GM12801 (cell line): ENCODE results near the gene HOXB4.

Experiments used
- CTCF ChIP-seq: IDR thresholded peaks from one replicate; pipeline ENCODE4 v1.5.1; 2011; ENCODE audit warnings: control low read depth; ENCODE audit not compliant: insufficient read length; ENCODE audit errors: extremely low read depth

Gene HOXB4

GRCh38 chr17:48530887-48531272 is 47.3 kb downstream of the HOXB4 start, which contains the start of gene HOXB1:
Gene HOXB1, minus strand, starts transcription at chr17:48531011. Its CDS starts 107 bp downstream, at chr17:48530904.
- TF ChIP-seq CTCF, result no peak

DNA sequence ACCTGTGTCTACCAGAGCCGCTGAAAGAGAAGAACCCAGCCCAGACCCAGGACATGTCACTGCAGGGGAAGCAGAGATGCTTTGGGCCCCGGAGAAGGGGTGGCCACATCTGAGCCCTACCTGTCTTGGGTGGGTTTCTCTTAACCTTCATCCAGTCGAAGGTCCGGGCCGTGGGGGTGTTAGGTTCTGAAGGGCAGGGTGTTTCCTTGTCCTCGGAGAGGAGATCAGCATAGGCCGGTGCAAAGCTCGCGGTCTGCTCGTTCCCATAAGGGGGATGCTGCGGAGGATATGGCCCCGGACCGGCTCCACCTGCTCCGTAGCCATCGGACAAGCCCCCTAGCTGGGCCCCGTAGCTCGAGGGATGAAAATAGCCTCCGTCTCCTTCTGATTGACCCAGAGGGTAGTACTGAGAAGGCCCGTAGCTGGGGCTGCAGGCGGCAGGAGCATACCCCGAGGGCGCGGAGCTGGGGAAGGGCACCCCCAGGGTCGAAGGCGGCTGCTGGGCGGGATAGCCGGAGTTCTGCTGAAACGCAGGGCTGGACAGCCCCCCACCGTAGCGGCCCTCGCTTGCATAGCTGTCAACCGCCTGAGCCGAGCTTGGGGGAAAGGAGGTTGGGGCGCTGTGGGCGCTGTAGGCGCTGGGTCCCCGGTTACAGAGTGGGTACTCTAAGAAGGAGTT is 47.8 kb downstream of the HOXB4 start:
- TF ChIP-seq CTCF, result no peak

DNA sequence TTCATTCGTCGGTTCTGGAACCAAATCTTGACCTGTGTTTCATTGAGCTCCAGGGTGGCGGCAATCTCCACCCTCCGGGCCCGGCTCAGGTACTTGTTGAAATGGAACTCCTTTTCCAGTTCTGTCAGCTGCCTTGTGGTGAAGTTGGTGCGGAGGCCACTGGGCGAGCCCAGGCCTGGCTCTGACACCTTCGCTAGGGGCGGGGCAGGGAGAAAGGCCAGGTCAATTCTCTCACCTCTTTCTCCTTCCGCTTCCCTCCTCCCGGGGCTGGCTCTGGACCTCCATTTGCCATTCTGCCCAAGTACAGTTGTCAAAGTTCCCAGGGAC is 48.5 kb downstream of the HOXB4 start:
- no peak for TF ChIP-seq CTCF

GRCh38 chr17:48528936-48529682 is 49.0 kb downstream of the HOXB4 start:
- no peak for TF ChIP-seq CTCF

DNA sequence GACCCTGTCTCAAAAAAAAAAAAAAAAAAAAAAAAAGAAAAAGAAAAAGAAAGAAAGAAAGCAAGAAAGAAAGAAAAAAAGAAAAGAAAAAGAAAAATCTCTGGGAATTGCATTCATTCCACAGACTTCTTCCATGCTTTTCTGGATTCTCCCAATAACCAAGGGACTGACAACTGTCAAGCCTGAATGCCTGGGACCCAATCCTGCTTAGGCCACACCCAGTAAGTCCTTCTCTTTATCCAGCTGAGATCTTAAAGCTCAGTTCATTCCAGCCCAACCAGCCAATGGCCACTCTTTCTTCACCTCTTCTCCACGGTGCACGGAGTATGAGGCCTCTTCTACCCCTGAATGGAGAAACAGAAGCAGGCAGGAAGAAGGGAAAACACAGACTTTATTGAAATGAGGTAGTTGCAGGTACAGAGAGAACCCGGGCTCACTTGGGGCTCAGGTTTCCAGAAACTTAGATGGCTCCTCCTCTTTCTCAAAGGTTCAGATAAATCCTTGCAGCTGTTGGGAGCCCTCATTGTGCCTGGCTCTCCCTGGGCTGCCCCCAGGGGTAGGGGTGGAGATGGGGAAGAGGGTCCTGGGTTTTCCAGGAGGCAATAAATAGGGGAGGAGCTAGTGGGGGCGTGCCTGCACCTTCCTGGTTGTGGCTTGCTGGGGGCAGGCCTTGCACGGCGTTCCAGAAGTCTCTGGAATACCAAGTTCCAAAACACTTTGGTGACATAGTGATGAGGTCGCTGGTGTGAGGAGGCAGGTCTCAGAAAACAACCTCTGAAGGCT is 49.8 kb downstream of the HOXB4 start:
- TF ChIP-seq CTCF, result no peak

- no peak for TF ChIP-seq CTCF
Observed at GRCh38 chr17:48527547-48527932, 50.6 kb downstream of the HOXB4 start.

DNA sequence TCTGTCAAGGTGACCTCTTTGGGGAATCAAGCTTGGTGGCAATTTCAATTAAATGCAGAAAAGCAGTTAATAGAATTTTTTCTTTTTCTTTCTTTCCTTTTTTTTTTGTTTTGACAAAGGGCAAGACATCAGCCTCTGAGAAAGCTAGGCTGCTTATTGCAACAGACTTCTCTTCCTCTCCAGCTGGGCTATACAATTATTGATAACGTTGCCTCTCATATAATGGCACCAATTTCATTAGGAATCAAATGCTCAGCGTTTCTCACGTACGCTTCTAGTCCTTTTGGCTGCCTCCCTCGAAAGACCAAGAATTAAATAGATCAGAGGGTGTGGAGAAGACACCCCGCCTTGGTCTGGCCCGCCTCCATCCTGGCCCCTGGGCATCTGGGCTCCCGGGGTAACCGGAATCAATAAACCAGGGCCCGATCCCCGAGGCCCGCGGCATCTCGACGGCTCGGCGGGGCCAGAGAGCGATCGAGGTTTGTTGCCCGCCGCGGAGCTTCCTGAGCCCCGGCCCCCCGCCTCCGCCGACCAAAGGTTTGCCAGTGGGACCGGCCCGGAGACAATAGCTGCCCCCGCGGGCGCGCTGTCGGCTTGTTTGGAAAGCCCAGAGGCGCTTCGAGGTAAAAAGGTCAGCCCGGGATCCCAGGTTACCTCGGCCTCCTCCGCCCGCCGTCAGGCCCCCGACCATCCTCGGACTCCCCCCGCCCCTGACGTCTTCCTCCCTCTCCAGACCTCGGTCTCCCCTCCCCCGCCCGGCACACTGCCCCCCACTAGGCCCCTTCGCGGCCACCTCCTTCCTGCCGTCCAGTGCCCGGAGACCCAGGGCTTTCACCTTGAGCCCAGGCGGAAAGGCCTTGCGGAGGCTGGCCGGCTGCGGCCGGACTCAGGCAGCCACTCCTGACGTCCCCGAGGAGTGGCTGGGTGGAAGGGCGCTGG is 51.3 kb downstream of the HOXB4 start:
- TF ChIP-seq CTCF, result no peak
